ENCODE data around the gene UBN1.

DNA sequence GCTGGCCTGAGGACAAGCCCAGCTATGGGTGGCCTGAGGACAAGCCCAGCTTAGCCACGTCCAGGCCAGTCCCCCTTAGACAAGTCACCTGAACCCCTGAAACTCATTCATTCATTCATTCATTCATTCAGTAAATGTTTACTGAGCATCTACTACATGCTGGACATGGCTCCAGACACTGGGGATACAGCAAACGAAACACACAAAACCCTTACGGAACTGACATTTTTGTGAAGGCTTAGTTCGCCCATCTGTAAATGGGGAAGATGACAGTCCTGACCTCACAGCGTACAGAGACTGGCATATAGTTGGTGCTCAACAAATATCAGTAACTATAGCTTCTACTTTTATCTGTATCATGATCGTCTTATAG, 52.2 kb downstream of the UBN1 start:
- TF ChIP-seq, protein P1, sequence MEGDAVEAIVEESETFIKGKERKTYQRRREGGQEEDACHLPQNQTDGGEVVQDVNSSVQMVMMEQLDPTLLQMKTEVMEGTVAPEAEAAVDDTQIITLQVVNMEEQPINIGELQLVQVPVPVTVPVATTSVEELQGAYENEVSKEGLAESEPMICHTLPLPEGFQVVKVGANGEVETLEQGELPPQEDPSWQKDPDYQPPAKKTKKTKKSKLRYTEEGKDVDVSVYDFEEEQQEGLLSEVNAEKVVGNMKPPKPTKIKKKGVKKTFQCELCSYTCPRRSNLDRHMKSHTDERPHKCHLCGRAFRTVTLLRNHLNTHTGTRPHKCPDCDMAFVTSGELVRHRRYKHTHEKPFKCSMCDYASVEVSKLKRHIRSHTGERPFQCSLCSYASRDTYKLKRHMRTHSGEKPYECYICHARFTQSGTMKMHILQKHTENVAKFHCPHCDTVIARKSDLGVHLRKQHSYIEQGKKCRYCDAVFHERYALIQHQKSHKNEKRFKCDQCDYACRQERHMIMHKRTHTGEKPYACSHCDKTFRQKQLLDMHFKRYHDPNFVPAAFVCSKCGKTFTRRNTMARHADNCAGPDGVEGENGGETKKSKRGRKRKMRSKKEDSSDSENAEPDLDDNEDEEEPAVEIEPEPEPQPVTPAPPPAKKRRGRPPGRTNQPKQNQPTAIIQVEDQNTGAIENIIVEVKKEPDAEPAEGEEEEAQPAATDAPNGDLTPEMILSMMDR (IDR thresholded peaks at IDR 0.05; ENCODE audit: insufficient read depth, low read length, poor library complexity, severe bottlenecking): no peak
- TF ChIP-seq EZH2phosphoT487 (conservative IDR thresholded peaks at IDR 0.05; ENCODE audit: low read length): no peak

Measured in SU-DHL-6 (cell line).